Parathyroid adenoma (tissue), 2 donors: ENCODE data around the gene THOP1.

Experiments used
- H2AFZ ChIP-seq: fragments of 300-600 bp; sonication (generic); one replicate; pipeline ENCODE4 v1.7.0; 2017; ENCODE audit warnings: antibody characterized with exemption, mild to moderate bottlenecking
- H3K27ac ChIP-seq: fragments of 300-600 bp; sonication (generic); one replicate; pipeline ENCODE4 v1.7.0; 2017
- H3K27me3 ChIP-seq: fragments of 300-600 bp; sonication (generic); one replicate; pipeline ENCODE4 v1.7.0; 2017; ENCODE audit warnings: low read length; ENCODE audit not compliant: control insufficient read depth, insufficient read depth
- H3K36me3 ChIP-seq: fragments of 300-600 bp; sonication (generic); one replicate; pipeline ENCODE4 v1.7.0; 2017; ENCODE audit warnings: low read length; ENCODE audit not compliant: control insufficient read depth, insufficient read depth
- H3K4me1 ChIP-seq: fragments of 300-600 bp; sonication (generic); one replicate; pipeline ENCODE4 v1.7.0; 2017; ENCODE audit warnings: control low read depth
- H3K4me2 ChIP-seq: fragments of 300-600 bp; sonication (generic); one replicate; pipeline ENCODE4 v1.7.0; 2017; ENCODE audit warnings: low read length
- H3K4me3 ChIP-seq: fragments of 300-600 bp; sonication (generic); one replicate; pipeline ENCODE4 v1.7.0; 2017; ENCODE audit warnings: low read depth, low read length
- H3K79me2 ChIP-seq: fragments of 300-600 bp; sonication (generic); one replicate; pipeline ENCODE4 v1.7.0; 2017; ENCODE audit warnings: control low read depth
- H3K9ac ChIP-seq: fragments of 300-600 bp; sonication (generic); one replicate; pipeline ENCODE4 v1.7.0; 2017; ENCODE audit warnings: mild to moderate bottlenecking
- H3K9me3 ChIP-seq: fragments of 300-600 bp; sonication (generic); one replicate; pipeline ENCODE4 v1.7.0; 2017; ENCODE audit warnings: low read length; ENCODE audit not compliant: control insufficient read depth
- TF ChIP-seq, protein P1 (sequence below): fragments of 300-600 bp; sonication (generic); IDR thresholded peaks from one replicate; pipeline ENCODE4 v1.7.0; 2017; ENCODE audit warnings: antibody characterized with exemption, mild to moderate bottlenecking
- donor health status: primary hyperparathyroidism.

Gene THOP1

DNA sequence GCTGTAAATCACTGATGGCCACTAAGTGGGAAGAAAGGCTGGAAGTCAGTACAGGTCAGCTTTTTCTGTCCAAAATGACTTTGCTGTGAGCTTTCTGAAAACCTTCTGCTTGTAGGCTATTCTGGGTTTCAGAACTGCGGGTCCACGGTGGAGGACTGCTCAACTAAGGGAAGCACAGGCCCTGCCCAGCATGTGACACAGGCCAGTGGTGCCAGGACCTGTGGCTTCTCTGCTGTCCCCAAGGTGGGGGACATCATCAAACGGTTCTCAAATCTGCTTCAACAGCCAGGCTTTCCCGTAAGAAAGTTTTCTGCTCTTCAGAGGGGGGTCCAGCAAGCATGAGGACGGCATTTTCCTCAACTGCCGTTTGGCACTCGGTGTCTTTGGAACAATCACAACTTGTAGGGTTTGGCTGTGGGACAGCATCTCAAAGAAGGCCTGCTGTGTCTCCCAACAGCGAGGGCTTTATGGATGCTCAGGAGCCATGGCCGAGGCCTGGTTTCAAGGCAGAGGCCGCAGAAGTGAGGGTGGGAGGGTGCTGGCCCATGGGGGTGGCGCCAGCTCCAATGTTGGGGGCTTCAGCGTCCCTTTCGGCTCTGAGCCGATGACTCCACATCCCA lies 6.1 kb upstream of the THOP1 start:
- Histone ChIP-seq H3K79me2 (peaks cover 86% of the 10 kb centered on the region), H2AFZ (no peak overlapping the region), H3K4me3 (no peak overlapping the region), H3K27ac (no peak overlapping the region), H3K9ac (no peak overlapping the region), H3K4me1 (peaks cover 4% of the 10 kb centered on the region), H3K27me3 (no peaks in the 10 kb centered on the region), H3K36me3 (no peaks in the 10 kb centered on the region), H3K4me2 (no peak overlapping the region), H3K9me3 (no peaks in the 10 kb centered on the region)
- TF ChIP-seq, protein P1, sequence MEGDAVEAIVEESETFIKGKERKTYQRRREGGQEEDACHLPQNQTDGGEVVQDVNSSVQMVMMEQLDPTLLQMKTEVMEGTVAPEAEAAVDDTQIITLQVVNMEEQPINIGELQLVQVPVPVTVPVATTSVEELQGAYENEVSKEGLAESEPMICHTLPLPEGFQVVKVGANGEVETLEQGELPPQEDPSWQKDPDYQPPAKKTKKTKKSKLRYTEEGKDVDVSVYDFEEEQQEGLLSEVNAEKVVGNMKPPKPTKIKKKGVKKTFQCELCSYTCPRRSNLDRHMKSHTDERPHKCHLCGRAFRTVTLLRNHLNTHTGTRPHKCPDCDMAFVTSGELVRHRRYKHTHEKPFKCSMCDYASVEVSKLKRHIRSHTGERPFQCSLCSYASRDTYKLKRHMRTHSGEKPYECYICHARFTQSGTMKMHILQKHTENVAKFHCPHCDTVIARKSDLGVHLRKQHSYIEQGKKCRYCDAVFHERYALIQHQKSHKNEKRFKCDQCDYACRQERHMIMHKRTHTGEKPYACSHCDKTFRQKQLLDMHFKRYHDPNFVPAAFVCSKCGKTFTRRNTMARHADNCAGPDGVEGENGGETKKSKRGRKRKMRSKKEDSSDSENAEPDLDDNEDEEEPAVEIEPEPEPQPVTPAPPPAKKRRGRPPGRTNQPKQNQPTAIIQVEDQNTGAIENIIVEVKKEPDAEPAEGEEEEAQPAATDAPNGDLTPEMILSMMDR = no peak

DNA sequence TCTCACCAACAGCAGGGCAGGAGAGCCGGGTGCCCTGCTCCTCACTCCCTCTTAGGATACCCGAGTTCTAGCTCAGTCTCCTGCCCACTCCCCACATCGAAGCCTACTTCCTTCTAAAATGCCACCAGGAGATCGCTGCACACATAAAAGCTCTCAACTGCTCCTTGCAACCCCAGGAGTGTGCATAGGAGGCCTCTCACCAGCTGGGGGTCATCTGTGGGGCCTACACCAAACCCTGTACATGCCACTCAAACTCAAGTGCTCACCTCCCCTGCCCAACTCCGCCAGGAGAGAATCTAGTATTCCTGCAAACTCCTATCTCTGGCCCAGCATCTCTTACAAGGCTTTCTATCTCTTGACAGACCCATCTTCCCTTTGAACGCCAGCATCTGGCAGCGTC lies 5.0 kb upstream of the THOP1 start:
- Histone ChIP-seq H3K36me3 (no peaks in the 10 kb centered on the region), H3K4me3 (no peak overlapping the region), H3K27me3 (no peaks in the 10 kb centered on the region), H3K9me3 (no peaks in the 10 kb centered on the region), H3K9ac (no peak overlapping the region), H3K79me2 (peaks cover 76% of the 10 kb centered on the region), H2AFZ (no peak overlapping the region), H3K27ac (no peak overlapping the region), H3K4me1 (peaks cover 8% of the 10 kb centered on the region), H3K4me2 (no peak overlapping the region)
- TF ChIP-seq, protein P1 = no peak

DNA sequence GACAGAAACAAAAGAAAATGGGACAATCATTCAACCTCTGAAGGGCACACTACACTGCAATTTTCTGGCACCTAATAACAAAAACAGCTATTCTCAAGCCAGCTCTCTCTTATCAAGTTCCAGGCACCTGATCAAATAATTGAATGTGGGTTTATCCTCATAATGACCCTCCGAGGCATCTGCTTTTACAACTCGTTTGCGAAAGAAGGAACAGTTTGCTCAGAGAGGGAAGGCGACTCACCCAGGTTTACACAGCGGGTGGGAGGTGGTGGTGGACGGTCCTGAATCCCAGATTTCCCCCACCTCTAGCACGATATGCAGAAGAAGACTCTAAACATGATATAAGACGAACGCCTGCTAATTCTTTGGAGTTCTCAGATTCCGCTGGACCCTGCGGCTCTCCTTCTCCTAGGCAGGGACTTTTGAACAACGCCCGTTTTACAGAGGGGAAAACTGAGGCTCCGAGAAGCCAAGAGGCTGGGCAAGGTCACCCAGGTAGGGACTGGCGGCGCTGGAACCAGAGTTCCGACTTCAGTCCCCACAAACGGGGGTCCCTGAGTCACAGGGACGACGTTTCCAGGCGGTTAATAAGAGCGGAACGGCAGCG lies 2.9 kb upstream of the THOP1 start:
- Histone ChIP-seq H3K9ac (peak overlapping the region; percentile 13), H3K27ac (peak overlapping the region; percentile 71), H3K9me3 (no peaks in the 10 kb centered on the region), H3K79me2 (peaks cover 56% of the 10 kb centered on the region), H3K4me2 (peak overlapping the region; percentile 91), H3K27me3 (no peaks in the 10 kb centered on the region), H2AFZ (peak overlapping the region; percentile 86), H3K36me3 (no peaks in the 10 kb centered on the region), H3K4me3 (peak overlapping the region; percentile 86), H3K4me1 (peaks cover 8% of the 10 kb centered on the region)
- TF ChIP-seq, protein P1 = no peak

DNA sequence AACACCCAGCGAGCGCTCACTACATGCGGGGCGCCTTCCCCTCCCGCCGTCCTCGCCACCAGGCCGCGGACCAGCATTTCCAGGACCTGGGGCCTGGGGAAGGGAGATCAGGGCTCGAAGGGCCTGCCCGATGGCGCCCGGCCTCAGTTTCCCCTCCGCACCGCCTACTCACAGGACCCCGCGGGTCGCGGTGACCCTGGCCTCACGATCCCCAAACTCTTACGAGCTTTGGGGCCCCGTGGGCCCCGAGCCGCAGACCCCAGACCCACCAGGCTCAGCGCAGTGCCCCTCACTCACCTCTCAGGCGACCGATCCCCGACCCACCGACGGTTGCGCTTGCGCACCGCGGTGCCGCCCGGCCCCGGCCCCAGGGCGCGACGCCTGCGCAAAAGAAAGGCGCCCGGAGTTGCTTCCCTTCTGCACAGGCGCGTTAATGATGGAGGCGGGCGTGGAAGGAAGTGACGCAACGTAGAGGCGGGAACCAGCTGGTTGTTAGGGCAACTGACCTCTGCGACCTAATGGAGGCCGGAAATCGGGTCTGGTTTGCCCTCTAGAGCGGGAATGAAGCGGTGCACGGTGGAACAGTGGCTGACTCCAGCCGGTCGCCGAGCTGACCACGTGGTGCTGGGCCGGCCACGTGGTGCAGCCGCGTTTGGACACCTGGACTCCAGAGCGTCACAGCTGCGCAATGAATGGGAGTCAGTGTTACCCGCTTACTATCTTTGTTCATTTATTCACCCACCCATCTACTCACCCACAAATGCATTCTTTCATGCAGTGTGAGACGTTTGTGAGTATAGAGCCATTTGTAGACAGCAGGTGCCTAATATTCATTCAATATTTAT lies 2.1 kb upstream of the THOP1 start, which contains the start of gene SGTA:
Gene SGTA (minus strand): TSS at position 338 of the 845 bp plus-strand sequence. CDS start 14,205 bp downstream, outside the sequence.
- Histone ChIP-seq H3K9me3 (no peaks in the 10 kb centered on the region), H3K27me3 (no peaks in the 10 kb centered on the region), H3K4me3 (peak within 1 kb of the TSS; percentile 86), H3K27ac (peak within 1 kb of the TSS; percentile 71), H3K36me3 (no peaks in the 10 kb centered on the region), H2AFZ (peak within 1 kb of the TSS; percentile 86), H3K79me2 (peaks cover 51% of the 10 kb centered on the region), H3K9ac (peak within 1 kb of the TSS; percentile 13), H3K4me2 (peak within 1 kb of the TSS; percentile 91), H3K4me1 (peaks cover 8% of the 10 kb centered on the region)
- TF ChIP-seq, protein P1 = peak; percentile 48
